GM13977 (cell line): Measurements from ENCODE around the gene FANCG.

Experiments
- DNase-seq: peaks from one replicate; pipeline ENCODE4 v3.0.0; 2012; ENCODE audit warnings: low spot score
- CTCF ChIP-seq: IDR thresholded peaks from 2 replicates; pipeline ENCODE4 v1.5.1; 2012; ENCODE audit warnings: mild to moderate bottlenecking, control low read depth; ENCODE audit not compliant: insufficient read depth; ENCODE audit errors: extremely low read depth, missing control alignments
- in situ Hi-C: fragments of 300-500 bp; cut with MboI; formaldehyde crosslinking; loops from one replicate; pipeline ENCODE4 v1.12.0; 2022; ENCODE audit warnings: low sequenced_read_pairs, low pct_unique_long_range_greater_than_20kb, mixed read lengths, inconsistent platforms; ENCODE audit not compliant: unreplicated experiment

Gene FANCG

GRCh38 chr9:35085078-35085477 lies 5.3 kb upstream of the FANCG start:
- no peak for DNase-seq
- TF ChIP-seq CTCF: no peak
- in situ Hi-C loops: no loop called here

GRCh38 chr9:35079041-35079425 lies 709 bp downstream of the FANCG start:
- DNase-seq: no peak
- no peak for TF ChIP-seq CTCF
- in situ Hi-C loops: no loop called here

DNA sequence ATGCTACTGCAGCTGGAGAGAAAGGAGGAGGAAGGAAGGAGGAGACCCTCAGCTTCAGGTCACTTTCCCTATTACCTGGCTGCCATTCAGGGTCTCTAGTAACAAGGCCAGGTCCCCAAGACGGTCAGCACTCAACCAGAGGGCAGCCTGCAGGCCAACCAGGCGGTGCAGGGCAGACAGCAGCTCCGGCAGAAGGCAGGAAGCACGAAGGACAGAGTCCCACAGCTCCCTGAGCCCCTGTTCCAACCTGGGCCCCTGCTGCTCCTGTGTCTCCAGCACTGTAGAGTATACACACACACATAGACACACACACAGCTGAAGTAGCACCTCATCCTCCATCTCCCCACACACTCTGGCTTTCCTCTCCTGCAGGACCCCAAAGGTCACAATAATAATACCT lies 1.7 kb downstream of the FANCG start:
- TF ChIP-seq CTCF: no peak
- DNase-seq: no peak
- in situ Hi-C loops: no loop called here

DNA sequence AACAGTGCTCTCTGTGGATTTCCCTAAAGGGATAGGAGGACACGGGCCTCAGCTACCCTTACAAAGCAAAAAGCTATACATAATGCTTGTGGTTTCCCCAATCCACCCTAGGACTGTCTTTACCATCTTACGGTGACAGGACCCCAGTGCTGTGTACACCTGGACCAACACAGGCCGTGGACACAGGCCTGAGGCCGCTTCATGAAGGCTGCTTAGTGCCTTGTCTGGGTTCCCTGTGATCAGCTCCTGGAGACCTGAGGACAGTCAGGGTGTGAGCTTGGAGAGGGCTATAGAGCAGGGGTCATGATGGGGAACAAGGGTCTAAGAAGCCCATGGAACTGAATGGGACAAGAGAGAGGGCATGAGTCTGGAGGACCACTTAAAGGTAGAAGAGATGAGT lies 2.9 kb downstream of the FANCG start:
- TF ChIP-seq CTCF: no peak
- no peak for DNase-seq
- in situ Hi-C loops: no loop called here

DNA sequence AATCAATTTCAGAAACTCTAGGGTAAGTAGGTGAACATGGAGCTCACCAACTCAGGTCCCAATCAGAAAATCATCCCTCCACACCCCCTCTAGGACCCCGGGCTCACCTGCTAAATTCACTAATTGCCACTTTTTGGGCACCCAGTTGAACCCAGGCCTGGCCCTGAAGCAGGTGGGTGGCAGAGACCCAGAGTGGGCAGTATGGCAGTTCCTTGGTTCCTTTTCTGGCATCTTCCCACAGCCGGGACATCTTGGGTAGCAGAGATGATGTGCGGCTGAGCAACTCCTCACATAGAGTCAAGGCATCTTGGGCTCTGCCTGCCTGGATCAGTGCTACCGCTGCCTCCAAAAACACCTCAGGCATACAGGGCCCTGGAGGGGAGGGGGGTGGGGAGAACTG lies 4.4 kb downstream of the FANCG start:
- in situ Hi-C loops: no loop called here
- TF ChIP-seq CTCF: no peak
- no peak for DNase-seq

DNA sequence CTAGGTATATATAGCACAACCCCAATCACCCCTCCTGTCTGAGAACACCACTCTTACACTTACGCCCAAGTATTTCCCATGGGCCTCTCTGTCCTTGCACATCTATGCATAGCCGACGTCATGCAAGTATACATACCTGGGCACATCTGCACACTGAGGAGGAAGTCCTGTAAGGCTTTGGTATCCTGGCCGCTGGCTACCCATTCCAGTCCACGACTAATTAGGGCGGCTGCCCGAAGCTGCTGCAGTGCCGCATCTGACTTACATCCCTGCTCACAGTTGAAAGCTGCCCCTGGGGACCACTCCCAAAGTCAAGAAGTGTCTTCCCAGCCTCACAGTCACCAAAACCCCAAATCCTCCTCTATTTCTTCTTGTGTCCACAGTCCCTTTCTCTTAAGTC lies 5.0 kb downstream of the FANCG start:
- in situ Hi-C loops: no loop called here
- no peak for TF ChIP-seq CTCF
- DNase-seq: no peak

- no peak for DNase-seq
- in situ Hi-C loops: no loop called here
- no peak for TF ChIP-seq CTCF
These were observed 5.6 kb downstream of the FANCG start for GRCh38 chr9:35074141-35074540.
